ENCODE results near the gene SAT1. TPM values are rescaled to one million over a fixed set of nuclear protein-coding genes. Genes with fewer than 3 reads are reported as not detected.

Gene SAT1
- total RNA-seq, 1 donor from 2014 or later = 263 TPM

DNA sequence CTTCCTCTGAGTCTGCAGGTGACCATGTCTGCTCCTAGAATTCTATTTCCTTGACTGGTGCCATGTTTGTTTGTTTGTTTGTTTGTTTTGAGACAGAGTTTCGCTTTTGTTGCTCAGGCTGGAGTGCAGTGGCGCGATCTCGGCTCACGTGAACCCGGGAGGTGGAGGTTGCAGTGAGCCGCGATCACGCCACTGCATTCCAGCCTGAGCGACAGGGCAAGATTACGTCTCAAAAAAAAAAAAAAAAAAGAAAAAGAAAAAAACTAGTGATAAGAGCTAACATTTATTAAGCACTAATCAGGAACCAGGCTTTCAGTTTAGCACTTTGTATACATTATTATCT is 7.2 kb downstream of the SAT1 start:
- Mint-ChIP-seq H3K27ac (ENCODE audit: unreplicated experiment) (no peak overlapping the region), H3K36me3 (ENCODE audit: low read depth) (peaks cover 10% of the 10 kb centered on the region), H3K27me3 (ENCODE audit: low read depth) (no peaks in the 10 kb centered on the region), H3K4me3 (ENCODE audit: unreplicated experiment) (no peak overlapping the region), H3K9me3 (ENCODE audit: low read depth) (no peaks in the 10 kb centered on the region), H3K4me1 (ENCODE audit: low read depth) (peaks cover 25% of the 10 kb centered on the region)
- DNase-seq (ENCODE audit: low spot score) = no peak
- TF ChIP-seq, protein P1, sequence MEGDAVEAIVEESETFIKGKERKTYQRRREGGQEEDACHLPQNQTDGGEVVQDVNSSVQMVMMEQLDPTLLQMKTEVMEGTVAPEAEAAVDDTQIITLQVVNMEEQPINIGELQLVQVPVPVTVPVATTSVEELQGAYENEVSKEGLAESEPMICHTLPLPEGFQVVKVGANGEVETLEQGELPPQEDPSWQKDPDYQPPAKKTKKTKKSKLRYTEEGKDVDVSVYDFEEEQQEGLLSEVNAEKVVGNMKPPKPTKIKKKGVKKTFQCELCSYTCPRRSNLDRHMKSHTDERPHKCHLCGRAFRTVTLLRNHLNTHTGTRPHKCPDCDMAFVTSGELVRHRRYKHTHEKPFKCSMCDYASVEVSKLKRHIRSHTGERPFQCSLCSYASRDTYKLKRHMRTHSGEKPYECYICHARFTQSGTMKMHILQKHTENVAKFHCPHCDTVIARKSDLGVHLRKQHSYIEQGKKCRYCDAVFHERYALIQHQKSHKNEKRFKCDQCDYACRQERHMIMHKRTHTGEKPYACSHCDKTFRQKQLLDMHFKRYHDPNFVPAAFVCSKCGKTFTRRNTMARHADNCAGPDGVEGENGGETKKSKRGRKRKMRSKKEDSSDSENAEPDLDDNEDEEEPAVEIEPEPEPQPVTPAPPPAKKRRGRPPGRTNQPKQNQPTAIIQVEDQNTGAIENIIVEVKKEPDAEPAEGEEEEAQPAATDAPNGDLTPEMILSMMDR (IDR thresholded peaks at IDR 0.05) = no peak

DNA sequence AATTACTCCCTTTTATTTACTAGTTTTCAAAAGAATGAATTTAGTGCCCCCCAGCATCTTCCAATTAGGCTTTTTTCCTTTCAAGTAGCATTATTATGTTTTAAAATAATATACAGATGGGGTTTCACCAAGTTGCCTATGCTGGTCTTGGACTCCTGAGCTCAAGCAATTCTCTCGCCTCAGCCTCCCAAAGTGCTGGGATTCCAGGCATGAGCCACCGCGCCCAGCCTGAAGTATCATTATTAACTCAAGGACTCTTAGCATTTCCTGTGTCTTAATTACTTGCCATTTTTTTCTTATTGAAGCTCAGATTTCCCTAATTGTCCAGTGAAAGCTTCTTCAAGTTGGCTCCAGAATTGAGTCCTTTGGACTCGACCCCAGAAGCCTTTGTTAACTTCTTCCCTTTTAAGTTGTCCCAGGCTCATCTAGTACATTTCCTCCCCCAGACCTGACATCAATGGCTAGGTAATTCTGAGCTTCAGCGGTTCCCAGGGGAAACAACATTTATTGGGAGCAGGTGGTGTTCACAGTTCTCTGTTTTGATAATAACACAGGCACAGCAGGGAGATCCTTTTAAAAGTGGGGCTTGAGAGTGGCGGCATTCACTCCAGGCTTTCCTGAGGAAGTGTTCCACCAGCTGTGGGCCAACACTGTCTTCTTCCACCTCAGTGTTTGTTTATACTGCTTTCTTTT is 10.0 kb downstream of the SAT1 start:
- Mint-ChIP-seq H3K27ac (ENCODE audit: unreplicated experiment) (no peak overlapping the region), H3K27me3 (ENCODE audit: low read depth) (no peaks in the 10 kb centered on the region), H3K4me1 (ENCODE audit: low read depth) (peaks cover 35% of the 10 kb centered on the region), H3K9me3 (ENCODE audit: low read depth) (no peaks in the 10 kb centered on the region), H3K4me3 (ENCODE audit: unreplicated experiment) (no peak overlapping the region), H3K36me3 (ENCODE audit: low read depth) (no peaks in the 10 kb centered on the region)
- no peak for DNase-seq (ENCODE audit: low spot score)
- TF ChIP-seq, protein P1 (IDR thresholded peaks at IDR 0.05) = no peak

DNA sequence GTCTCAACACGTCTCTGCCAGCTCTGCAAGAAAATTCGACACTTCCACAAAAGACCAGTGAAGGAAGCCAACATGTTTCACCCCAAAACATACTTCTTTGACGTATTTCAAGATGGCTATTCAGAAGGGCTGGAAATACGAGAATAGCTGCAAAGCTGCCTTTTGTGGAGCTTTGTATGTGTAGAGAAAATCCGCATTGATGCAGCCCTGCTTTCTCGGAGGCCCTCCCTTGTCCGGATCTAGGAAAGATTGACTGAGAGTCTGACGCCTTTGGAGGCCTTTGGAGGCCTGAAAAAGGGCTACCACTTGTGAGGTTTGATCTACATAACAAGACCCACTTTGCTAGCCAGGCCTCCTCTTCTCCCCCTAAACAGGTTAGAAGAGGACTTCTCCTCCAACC is 12.2 kb downstream of the SAT1 start:
- Mint-ChIP-seq H3K4me3 (ENCODE audit: unreplicated experiment) (no peak overlapping the region), H3K9me3 (ENCODE audit: low read depth) (no peaks in the 10 kb centered on the region), H3K27ac (ENCODE audit: unreplicated experiment) (no peak overlapping the region), H3K36me3 (ENCODE audit: low read depth) (no peaks in the 10 kb centered on the region), H3K4me1 (ENCODE audit: low read depth) (peaks cover 50% of the 10 kb centered on the region), H3K27me3 (ENCODE audit: low read depth) (no peaks in the 10 kb centered on the region)
- no peak for DNase-seq (ENCODE audit: low spot score)
- TF ChIP-seq, protein P1 (IDR thresholded peaks at IDR 0.05) = no peak

DNA sequence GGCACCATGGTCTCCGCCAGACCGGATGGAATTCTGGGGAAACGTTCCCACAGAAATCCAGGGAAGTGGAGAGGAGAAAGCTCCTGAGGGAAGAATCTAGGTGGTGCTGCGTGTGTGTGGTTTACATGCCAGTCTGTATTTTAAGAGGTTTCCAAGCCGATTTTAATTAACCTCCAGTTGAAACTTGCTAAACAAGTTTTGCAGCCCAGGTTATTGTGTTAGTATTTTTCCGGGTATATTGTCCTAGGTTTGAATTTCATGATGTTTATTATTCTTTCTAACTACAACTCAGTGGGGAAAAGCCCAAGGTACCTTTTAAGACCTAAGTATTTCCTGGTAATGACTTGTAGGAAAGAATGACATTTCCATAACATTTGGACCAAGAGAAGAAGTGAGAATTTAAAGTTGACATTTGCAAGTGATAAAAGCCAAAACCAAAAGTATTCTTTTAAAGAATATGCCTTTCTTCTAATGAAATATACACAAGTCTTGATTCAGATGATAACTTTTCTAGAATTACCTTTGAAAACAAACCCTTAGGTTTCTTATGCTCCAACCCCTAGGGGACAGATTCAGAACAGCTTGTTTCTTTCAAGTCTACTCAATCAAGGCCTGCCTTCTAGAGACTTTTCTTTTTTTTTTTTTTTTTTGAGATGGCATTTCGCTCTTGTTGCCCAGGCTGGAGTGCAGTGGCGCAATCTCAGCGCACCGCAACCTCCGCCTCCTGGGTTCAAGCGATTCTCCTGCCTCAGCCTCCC is 14.6 kb downstream of the SAT1 start:
- no peaks in the 10 kb centered on the region for H3K9me3 Mint-ChIP-seq (ENCODE audit: low read depth)
- H3K36me3 Mint-ChIP-seq (ENCODE audit: low read depth) = no peaks in the 10 kb centered on the region
- no peak for DNase-seq (ENCODE audit: low spot score)
- H3K4me1 Mint-ChIP-seq (ENCODE audit: low read depth) = peaks cover 59% of the 10 kb centered on the region
- H3K27me3 Mint-ChIP-seq (ENCODE audit: low read depth) = no peaks in the 10 kb centered on the region
- peak overlapping the region; percentile 92 for H3K27ac Mint-ChIP-seq (ENCODE audit: unreplicated experiment)
- H3K4me3 Mint-ChIP-seq (ENCODE audit: unreplicated experiment) = no peak overlapping the region
- TF ChIP-seq, protein P1 (IDR thresholded peaks at IDR 0.05) = peak; percentile 49

DNA sequence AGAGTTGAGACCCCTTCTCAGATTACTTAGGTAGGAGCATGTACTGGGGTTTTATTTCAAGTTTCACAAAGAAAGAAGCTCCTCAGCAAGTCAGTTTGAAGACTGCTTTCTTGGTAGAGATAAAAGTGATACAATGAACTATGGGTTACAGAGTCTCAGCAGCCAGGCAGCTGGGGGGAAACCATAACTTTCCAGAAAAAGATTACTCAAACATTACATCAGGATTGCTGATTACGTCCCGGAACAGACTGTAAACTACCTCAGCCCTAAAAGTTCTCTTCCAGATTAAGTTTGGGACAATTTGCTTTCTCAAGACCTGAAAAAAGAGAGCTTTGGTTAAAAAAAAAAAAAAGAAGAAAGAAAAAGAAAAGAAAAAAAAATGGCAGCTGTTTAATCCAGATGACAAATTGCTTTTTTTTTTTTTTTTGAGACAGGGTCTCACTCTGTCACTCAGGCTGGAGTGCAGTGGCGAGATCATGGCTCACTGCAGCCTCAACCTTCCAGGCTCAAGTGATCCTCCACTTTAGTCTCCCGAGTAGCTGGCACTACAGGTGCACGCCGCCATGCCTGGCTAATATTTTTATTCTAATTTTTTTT is 16.6 kb downstream of the SAT1 start:
- Mint-ChIP-seq H3K27ac (ENCODE audit: unreplicated experiment) (peak overlapping the region; percentile 94), H3K9me3 (ENCODE audit: low read depth) (no peaks in the 10 kb centered on the region), H3K36me3 (ENCODE audit: low read depth) (no peaks in the 10 kb centered on the region), H3K4me1 (ENCODE audit: low read depth) (peaks cover 71% of the 10 kb centered on the region), H3K4me3 (ENCODE audit: unreplicated experiment) (no peak overlapping the region), H3K27me3 (ENCODE audit: low read depth) (no peaks in the 10 kb centered on the region)
- TF ChIP-seq, protein P1 (IDR thresholded peaks at IDR 0.05) = no peak
- DNase-seq (ENCODE audit: low spot score) = no peak

All from chondrocyte (in vitro differentiated cells).